Tibial nerve (tissue), 4 donors: Measurements from ENCODE around the gene ASIC3.

Source experiments
- CTCF ChIP-seq, 5 experiments: fragments of 200-600 bp in 3 of 5; fragments of 450-650 bp in 2 of 5; sonication (generic) in 3 of 5; IDR thresholded peaks; one replicate each; pipeline ENCODE4 v1.5.1; 2016 to 2019; ENCODE audit warnings: antibody characterized with exemption in 5 of 5, mild to moderate bottlenecking in 3 of 5, moderate library complexity in 2 of 5
- EP300 ChIP-seq, 2 donors: sonication (generic); formaldehyde crosslinking; IDR thresholded peaks; one replicate each; pipeline ENCODE4 v1.6.1; 2017; ENCODE audit warnings: antibody characterized with exemption in 2 of 2, mild to moderate bottlenecking in 1 of 2
- POLR2A ChIP-seq, 2 donors: fragments of 450-650 bp; IDR thresholded peaks; one replicate each; pipeline ENCODE4 v1.6.1; 2017; ENCODE audit warnings: antibody characterized with exemption in 2 of 2, mild to moderate bottlenecking in 2 of 2, moderate library complexity in 2 of 2

GRCh38 chr7:151062399-151063211 lies 14.3 kb downstream of the ASIC3 start:
- TF ChIP-seq CTCF (IDR thresholded peaks at IDR 0.05) (no peak), POLR2A (IDR thresholded peaks at IDR 0.05) (no peak), EP300 (IDR thresholded peaks at IDR 0.05) (no peak)
